ENCODE data around the gene IRF4.
"Not testable (repeated sequence)": the region's sequence is repeated elsewhere in the genome, so short reads cannot be mapped to it uniquely, and the experiment has no call there.

The IRF4 gene

GRCh38 chr6:373773-374724 lies 17.5 kb upstream of the IRF4 start:
- no peak for TF ChIP-seq JUND (IDR thresholded peaks at IDR 0.05; ENCODE audit: low read depth)
- DNase-seq (ENCODE audit: low read depth in 1 of 2, low spot score in 1 of 2) = peak in 1 of 2 experiments; percentile 51
- in situ Hi-C loops (cut with HindIII; ENCODE audit: low pct_unique_long_range_greater_than_20kb, low sequenced_read_pairs) = no loop called here

GRCh38 chr6:374956-375355 lies 16.6 kb upstream of the IRF4 start:
- in situ Hi-C loops (cut with HindIII; ENCODE audit: low pct_unique_long_range_greater_than_20kb, low sequenced_read_pairs) = no loop called here
- no peak for TF ChIP-seq JUND (IDR thresholded peaks at IDR 0.05; ENCODE audit: low read depth)
- no peak for DNase-seq (ENCODE audit: low read depth in 1 of 2, low spot score in 1 of 2)

- in situ Hi-C loops (cut with HindIII; ENCODE audit: low pct_unique_long_range_greater_than_20kb, low sequenced_read_pairs) = no loop called here
- TF ChIP-seq JUND (IDR thresholded peaks at IDR 0.05; ENCODE audit: low read depth) = no peak
- DNase-seq (ENCODE audit: low read depth in 1 of 2, low spot score in 1 of 2) = no peak
Measured at GRCh38 chr6:376827-377640, 14.5 kb upstream of the IRF4 start.

GRCh38 chr6:377641-378020 lies 13.9 kb upstream of the IRF4 start:
- in situ Hi-C loops (cut with HindIII; ENCODE audit: low pct_unique_long_range_greater_than_20kb, low sequenced_read_pairs); DNase-seq (ENCODE audit: low read depth in 1 of 2, low spot score in 1 of 2): not testable (repeated sequence)

- in situ Hi-C loops (cut with HindIII; ENCODE audit: low pct_unique_long_range_greater_than_20kb, low sequenced_read_pairs) = no loop called here
- no peak for DNase-seq (ENCODE audit: low read depth in 1 of 2, low spot score in 1 of 2)
- no peak for TF ChIP-seq JUND (IDR thresholded peaks at IDR 0.05; ENCODE audit: low read depth)
Measured at GRCh38 chr6:378090-378957, 13.2 kb upstream of the IRF4 start.

GRCh38 chr6:378958-379409 lies 12.6 kb upstream of the IRF4 start:
- no peak for DNase-seq (ENCODE audit: low read depth in 1 of 2, low spot score in 1 of 2)
- in situ Hi-C loops (cut with HindIII; ENCODE audit: low pct_unique_long_range_greater_than_20kb, low sequenced_read_pairs) = no loop called here

GRCh38 chr6:379410-380181 lies 12.0 kb upstream of the IRF4 start:
- TF ChIP-seq JUND (IDR thresholded peaks at IDR 0.05; ENCODE audit: low read depth) = no peak
- peak in 1 of 2 experiments; percentile 47 for DNase-seq (ENCODE audit: low read depth in 1 of 2, low spot score in 1 of 2)
- in situ Hi-C loops (cut with HindIII; ENCODE audit: low pct_unique_long_range_greater_than_20kb, low sequenced_read_pairs) = no loop called here

More at GRCh38 chr6:378958-379409, 12.6 kb upstream of the IRF4 start:
- TF ChIP-seq JUND (IDR thresholded peaks at IDR 0.05; ENCODE audit: low read depth) = no peak

GRCh38 chr6:380234-381218 lies 11.0 kb upstream of the IRF4 start:
- no peak for DNase-seq (ENCODE audit: low read depth in 1 of 2, low spot score in 1 of 2)
- in situ Hi-C loops (cut with HindIII; ENCODE audit: low pct_unique_long_range_greater_than_20kb, low sequenced_read_pairs) = no loop called here

GRCh38 chr6:381742-382461 lies 9.7 kb upstream of the IRF4 start:
- in situ Hi-C loops (cut with HindIII; ENCODE audit: low pct_unique_long_range_greater_than_20kb, low sequenced_read_pairs) = no loop called here
- TF ChIP-seq JUND (IDR thresholded peaks at IDR 0.05; ENCODE audit: low read depth) = no peak
- no peak for DNase-seq (ENCODE audit: low read depth in 1 of 2, low spot score in 1 of 2)

More at GRCh38 chr6:380234-381218, 11.0 kb upstream of the IRF4 start:
- TF ChIP-seq JUND (IDR thresholded peaks at IDR 0.05; ENCODE audit: low read depth) = no peak
